ENCODE results near the gene KRTAP5-11.
"Not testable (repeated sequence)": the region's sequence is repeated elsewhere in the genome, so short reads cannot be mapped to it uniquely, and the experiment has no call there.

KRTAP5-11 gene

DNA sequence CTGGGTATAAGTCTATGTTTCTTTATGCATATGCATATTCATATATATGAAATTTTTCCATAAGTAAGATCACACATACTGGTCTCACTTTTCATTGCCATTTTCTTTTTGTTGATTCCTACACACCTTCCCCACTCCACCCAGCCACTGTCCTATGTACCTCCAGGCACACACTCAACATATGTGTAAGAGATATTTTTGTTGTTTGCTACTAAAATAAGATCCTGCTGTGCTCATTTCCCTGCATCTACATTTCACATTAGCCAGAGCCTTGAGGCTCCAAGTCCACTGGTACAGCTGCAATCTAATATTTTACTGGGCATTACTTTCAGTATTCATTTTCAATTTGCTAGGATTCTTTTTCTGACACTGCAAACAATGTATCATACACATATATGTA lies 25.4 kb downstream of the KRTAP5-11 start:
- in situ Hi-C loops (cut with HindIII; ENCODE audit: low sequenced_read_pairs): no loop called here

DNA sequence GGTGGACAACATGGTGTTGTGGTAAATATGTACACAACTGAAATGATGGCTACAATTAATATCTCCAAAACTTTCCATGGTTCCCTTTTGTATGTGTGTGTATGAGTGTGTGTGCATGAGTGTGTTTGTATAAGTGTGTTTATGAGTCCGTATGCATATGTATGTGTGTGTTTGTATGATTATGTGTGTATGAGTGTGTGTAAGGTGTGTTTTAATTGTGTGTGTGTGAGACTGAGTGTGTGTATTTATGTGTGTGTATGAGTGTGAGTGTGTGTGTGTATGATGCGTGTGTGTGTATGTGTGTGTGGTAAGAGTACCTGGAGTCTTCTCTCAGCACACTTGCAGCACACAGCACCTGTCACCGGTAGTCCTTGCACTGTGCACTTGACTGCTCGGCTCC lies 26.7 kb downstream of the KRTAP5-11 start:
- in situ Hi-C loops (cut with HindIII; ENCODE audit: low sequenced_read_pairs): no loop called here

- in situ Hi-C loops (cut with HindIII; ENCODE audit: low sequenced_read_pairs): no loop called here
Measured at GRCh38 chr11:71555508-71555907, 27.2 kb downstream of the KRTAP5-11 start.

- in situ Hi-C loops (cut with HindIII; ENCODE audit: low sequenced_read_pairs): no loop called here
Measured at GRCh38 chr11:71554996-71555395, 27.7 kb downstream of the KRTAP5-11 start.

- in situ Hi-C loops (cut with HindIII; ENCODE audit: low sequenced_read_pairs): no loop called here
Measured at GRCh38 chr11:71551711-71552110, 31.0 kb downstream of the KRTAP5-11 start.

- in situ Hi-C loops (cut with HindIII; ENCODE audit: low sequenced_read_pairs): no loop called here
Measured at GRCh38 chr11:71548716-71549151, 33.9 kb downstream of the KRTAP5-11 start.

- in situ Hi-C loops (cut with HindIII; ENCODE audit: low sequenced_read_pairs): no loop called here
Measured at GRCh38 chr11:71548120-71548519, 34.6 kb downstream of the KRTAP5-11 start, which contains the start of gene KRTAP5-9. Gene KRTAP5-9 (plus strand): TSS chr11:71548420. CDS start chr11:71548658, 238 bp downstream.

DNA sequence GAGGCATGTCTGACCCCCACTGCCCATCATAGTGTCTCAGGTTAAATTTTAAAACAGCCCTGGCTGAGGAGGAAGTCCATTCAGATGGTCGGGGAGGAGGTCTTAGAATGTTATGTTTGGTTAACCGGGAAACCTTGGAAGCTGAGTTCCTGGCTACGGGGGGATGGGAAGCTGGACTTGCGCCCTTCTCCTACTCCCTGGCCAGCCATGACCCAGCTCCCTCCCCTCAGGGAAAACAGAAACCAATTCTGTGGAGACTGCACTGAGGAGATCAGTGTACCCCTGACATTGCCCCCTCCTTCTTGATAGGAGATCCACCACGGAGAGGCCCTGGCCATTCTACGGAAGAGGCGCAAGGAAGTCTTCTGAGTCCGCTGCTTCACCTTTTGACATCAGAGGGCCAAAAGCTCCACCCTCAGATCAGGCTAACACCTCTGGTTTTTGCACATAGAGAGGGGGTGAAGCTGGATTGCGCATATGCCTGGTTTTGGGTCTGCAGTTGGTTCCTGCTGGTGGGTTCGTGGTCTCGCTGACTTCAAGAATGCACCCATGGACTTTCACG lies 37.2 kb downstream of the KRTAP5-11 start:
- in situ Hi-C loops (cut with HindIII; ENCODE audit: low sequenced_read_pairs): no loop called here

- in situ Hi-C loops (cut with HindIII; ENCODE audit: low sequenced_read_pairs): no loop called here
Measured at GRCh38 chr11:71544525-71545214, 38.0 kb downstream of the KRTAP5-11 start.

DNA sequence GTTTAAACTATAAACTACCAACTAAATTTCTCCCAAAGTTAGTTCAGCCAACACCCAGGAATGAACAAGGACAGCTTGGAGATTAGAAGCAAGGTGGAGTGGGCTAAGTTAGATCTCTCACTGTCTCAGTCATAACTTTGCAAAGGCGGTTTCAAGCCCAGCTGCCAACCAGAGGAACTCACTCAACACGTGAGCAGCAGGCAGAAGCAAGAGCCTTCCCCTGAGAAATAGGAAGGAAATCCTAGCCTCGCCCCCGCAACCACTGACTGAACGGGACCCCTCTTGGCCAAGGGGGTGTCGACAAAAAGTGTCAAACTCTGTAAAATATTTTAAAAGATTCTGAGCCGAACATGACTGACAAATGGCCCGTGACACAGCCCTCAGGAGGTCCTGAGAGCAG lies 38.8 kb downstream of the KRTAP5-11 start:
- in situ Hi-C loops (cut with HindIII; ENCODE audit: low sequenced_read_pairs): no loop called here

GRCh38 chr11:71542879-71543777 lies 39.5 kb downstream of the KRTAP5-11 start:
- in situ Hi-C loops (cut with HindIII; ENCODE audit: low sequenced_read_pairs): no loop called here

- in situ Hi-C loops (cut with HindIII; ENCODE audit: low sequenced_read_pairs): no loop called here
Measured at GRCh38 chr11:71542382-71542781, 40.3 kb downstream of the KRTAP5-11 start.

GRCh38 chr11:71540521-71541304 lies 42.0 kb downstream of the KRTAP5-11 start:
- in situ Hi-C loops (cut with HindIII; ENCODE audit: low sequenced_read_pairs): not testable (repeated sequence)

GRCh38 chr11:71539971-71540370 lies 42.7 kb downstream of the KRTAP5-11 start:
- in situ Hi-C loops (cut with HindIII; ENCODE audit: low sequenced_read_pairs): not testable (repeated sequence)

DNA sequence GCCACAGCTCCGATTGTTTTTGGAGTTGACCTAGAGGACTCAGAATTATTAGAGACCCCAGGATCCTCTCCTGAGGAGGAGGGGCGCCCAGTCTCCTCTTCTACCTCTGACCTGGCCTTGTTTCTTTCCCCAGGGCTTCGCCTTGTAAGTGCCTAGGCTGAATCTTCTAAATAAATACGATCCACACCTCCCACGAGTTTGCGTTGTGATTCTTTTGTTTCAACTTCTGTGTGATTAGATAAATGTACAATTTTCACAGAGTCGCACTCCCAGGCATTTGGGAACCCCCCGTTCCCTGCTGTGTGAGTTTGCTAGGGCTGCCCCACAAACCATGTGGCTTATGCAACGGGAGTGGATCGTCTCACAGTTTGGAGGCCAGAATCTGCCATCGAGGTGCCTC lies 43.7 kb downstream of the KRTAP5-11 start:
- in situ Hi-C loops (cut with HindIII; ENCODE audit: low sequenced_read_pairs): no loop called here

DNA sequence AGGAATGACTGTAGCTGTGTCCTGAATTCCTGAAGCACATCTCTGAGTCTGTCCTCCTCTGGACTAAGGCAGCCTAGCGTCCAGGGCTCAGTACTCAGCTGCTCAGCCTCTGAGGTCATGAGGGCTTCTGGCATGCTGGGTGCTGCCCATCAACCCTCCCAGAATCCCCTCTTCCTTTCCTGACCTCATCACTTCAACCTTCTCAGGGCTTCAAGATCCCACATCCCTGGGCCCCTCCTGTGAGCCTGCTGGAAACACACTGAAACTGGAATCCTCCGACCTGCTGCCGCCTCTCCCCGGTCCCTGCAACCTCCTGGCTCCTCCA lies 44.0 kb downstream of the KRTAP5-11 start:
- in situ Hi-C loops (cut with HindIII; ENCODE audit: low sequenced_read_pairs): no loop called here

GRCh38 chr11:71537977-71538665 lies 44.6 kb downstream of the KRTAP5-11 start, which contains the start of gene KRTAP5-8:
Gene KRTAP5-8 (plus strand): TSS chr11:71538025. CDS start chr11:71538056, 31 bp downstream.
- in situ Hi-C loops (cut with HindIII; ENCODE audit: low sequenced_read_pairs): not testable (repeated sequence)

- in situ Hi-C loops (cut with HindIII; ENCODE audit: low sequenced_read_pairs): no loop called here
Measured at GRCh38 chr11:71537537-71537936, 45.1 kb downstream of the KRTAP5-11 start.

GRCh38 chr11:71535825-71536224 lies 46.9 kb downstream of the KRTAP5-11 start:
- in situ Hi-C loops (cut with HindIII; ENCODE audit: low sequenced_read_pairs): no loop called here

All from DLD1 (cell line).